Activated CD8-positive, alpha-beta memory T cell treated with anti-CD3 and anti-CD28 coated beads, Interleukin-2, amount 50 U/mL, for 24 hours (primary cell): ENCODE data around the gene OR52I2.

Experiments
- DNase-seq: peaks from one replicate; pipeline ENCODE4 v3.0.0-alpha.2; 2020; ENCODE audit errors: extremely low read depth

Gene OR52I2

DNA sequence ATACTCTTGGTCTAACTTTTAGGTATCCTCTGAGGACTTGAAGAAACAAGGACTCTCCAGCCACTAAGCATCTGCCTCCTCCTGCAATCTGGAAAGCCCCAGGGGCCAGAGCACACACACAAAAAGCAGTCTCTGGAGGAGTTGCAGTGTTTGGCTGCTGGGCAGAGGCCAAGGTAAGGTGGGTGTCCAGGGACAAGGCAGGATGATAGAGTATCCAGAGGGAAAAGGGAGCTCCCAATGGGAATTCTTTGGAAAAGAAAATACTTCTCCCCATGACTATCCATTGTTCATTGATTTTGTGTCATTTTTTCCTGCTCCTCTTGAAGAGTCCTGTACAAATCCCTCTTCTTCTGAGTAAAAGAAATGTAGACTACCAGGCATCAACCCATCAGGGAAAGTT, at the start of gene OR52I2:
Gene OR52I2, plus strand, starts transcription at position 301 of the 400 bp plus-strand sequence.
- no peak for DNase-seq

DNA sequence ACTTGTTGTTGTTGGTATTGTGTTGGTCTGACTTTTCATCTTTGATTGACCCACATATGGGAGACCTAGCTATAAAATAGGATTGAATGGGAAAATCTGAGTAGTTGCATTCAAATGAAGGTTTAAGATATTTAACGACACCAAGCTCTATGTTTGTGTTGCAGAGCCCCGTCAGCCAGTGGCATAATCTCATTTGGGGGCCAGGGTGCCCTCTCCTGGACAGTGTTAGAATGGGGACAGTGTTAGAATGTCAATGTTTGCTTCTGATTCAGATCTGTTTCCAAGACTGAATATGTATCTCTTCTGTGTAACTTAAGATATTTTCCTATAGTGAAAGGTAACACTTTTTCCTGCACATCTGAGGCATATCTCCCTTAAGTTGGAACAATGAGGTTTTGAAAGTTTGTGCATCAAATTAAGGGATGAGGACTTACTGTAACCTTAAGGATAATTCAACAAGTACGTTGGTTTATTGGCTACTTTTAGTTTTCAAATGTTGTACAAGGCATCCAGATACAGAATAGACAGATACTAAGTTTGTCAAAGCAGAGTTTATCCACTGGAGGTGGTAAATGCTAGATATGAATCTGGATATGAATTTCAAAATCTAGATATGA, 41.8 kb upstream of the OR52I2 start:
- DNase-seq = no peak

DNA sequence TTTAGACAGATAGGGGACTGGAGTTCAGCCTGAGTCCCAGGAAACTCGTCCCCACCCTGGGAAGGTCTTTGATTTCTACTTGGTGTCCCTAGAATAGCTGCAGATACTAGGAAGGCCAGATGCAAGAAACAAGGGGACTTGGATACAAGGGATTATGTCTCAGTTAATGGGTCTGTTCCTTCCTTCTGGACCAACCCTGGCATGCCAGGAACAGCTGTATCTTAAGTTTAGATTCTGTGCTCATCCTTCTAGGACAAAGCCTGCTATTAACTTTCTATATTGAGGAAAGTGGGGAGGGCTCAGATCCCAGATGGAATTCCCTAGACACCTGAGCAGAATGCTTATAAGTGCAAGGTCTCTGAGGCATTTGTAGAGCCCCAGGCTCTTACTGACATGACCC, 40.5 kb upstream of the OR52I2 start:
- no peak for DNase-seq

DNA sequence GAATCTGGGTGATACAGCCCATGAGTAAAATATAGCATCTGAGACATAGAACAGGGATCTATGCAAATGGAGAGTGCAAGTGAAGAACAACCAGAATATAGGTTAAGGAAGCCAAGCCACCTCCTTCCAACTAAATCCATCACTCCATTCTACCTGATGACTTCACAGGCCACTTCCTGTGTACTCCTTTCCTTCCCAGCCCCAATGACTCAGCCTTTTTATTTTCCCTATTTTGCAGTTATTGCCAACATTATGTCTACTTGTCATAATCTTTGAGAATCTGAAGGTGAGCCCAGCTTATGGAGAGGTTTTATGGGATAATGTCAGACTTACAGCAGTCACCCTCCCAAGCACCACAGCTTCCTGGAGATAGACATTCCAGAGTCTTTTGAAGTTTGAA, 38.0 kb upstream of the OR52I2 start:
- DNase-seq = no peak

DNA sequence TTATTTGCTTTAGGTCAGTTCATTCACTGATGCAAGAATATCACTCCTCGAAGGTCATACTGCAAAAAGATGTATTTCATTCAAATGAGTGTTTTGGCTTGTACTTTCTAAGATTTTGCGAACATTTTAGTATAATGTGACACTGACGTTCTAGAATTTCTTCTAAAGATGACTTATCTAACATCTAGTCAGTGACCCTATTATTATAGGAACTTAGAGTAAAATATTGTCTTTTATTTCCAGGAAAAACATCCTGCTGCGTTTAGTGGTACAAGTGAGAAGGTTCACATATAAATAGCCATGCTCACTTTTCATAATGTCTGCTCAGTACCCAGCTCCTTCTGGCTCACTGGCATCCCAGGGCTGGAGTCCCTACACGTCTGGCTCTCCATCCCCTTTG, 36.7 kb upstream of the OR52I2 start, which contains the start of gene OR52M1:
Gene OR52M1, plus strand, starts transcription at position 301 of the 400 bp plus-strand sequence. Its CDS starts 0 bp downstream, at position 301.
- no peak for DNase-seq

DNA sequence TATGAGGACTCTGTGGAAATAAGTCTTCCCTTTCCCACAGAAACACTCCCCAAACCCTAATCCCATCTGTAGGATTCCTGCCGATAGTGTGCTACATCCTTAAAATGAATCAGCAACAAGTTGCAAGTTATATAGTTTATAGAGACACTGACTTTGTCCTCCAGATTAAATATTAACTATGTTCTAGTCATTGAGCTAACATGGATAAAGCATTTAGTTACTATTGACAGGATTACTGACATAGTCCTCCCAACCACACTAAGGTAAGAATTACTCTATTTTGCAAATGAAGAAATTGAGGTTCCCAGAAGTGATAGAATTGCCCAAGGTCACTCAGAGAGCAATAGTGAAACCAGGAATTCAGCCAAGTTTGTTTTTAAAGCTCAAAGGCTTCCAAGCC, 34.7 kb upstream of the OR52I2 start:
- no peak for DNase-seq

DNA sequence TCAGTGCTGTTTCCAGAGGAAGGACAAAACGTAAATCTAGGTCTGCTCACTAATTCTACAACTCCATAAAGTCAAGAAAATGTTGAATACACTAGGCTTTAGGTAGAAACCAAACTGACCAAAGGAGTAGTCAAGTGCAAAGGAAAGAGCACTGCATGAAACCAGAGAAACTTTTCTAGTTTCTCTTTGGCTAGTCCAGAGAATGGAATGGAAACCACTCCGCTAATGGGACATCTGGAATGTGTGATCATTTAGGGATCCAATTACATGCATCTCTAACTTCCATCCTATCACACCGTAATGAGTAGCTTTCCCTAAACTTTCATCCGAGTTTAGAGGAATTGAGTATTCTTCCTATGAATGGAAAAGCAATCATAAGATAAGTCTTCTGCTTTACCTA, 34.1 kb upstream of the OR52I2 start:
- no peak for DNase-seq

DNA sequence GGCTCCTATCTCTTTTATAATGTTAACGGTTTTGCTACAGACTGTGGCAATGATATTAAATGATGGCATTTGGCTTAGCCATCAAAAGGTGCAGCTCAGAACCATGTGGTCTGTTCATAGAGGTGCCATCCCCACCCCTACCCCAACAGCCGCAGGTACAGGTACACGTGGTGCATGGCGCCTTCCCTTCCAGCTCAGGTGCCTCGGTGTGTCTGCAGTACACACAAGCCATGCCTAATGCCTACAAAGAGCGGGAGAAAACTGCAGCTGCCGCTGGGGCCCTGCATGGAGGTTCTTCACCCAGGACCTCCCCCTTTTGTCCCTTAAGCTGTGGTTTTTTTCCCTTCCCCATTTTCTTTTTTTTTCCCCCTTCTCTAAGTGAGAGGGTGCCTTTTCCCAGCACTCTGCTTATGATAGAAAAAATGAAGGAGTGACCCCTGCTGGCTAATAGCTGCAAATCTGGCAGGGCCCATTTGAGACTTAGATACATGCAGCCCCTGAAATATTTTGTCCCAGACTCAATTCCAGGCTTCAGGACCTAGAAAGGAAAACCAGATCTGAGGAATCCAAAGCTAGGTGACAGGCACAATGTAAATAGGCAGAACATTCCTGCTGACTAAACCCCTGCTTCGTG, 30.1 kb upstream of the OR52I2 start:
- no peak for DNase-seq

DNA sequence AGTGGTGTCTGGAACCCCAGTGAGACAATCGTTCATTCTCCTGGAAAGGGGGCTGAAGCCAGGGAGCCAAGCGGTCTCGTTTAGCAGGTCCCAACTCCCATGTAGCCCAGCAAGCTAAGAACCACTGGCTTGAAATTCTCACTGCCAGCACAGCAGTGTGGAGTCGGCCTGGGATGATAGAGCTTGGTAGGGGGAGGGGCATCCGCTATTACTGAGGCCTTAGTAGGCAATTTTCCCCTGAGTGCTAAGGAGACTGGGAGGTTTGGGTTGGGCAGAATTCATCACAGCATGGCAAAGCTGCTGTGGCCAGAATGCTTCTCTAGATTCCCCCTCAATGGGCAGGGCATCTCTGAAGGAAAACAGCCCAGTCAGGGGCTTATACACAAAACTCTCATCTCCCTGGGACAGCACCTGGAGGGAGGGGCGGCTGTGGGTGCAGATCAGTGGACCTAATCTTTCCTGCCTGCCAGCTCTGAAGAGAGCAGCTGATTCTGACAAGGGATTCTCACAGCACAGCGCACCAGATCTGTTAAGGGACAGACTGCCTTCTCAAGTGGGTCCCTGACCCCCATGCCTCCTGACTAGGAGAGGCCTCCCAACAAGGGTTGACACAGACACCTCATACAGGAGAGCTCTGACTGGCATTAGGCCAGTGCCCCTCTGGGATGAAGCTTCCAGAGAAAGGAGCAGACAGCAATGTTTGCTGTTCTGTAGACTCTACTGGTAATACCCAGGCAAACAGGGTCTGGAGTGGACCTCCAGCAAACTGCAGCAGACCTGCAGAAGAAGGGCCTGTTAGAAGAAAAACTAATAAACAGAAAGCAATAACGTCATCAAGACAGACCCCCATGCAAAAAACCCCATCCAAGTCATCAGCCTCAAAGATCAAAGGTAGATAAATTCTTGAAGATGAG, 21.8 kb upstream of the OR52I2 start:
- DNase-seq = no peak

DNA sequence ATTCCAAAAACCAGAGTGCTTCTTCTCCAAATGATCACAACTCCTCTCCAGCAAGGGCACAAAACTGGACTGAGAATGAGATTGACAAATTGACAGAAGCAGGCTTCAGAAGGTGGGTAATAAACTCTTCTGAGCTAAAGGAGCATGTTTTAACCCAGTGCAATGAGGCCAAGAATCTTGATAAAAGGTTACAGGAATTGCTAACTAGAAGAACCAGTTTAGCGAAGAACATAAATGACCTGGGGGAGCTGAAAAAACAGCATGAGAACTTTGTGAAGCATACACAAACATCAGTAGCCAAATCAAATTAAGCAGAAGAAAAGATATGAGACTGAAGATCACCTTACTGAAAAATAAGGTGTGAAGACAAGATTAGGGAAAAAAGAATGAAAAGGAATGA, 21.1 kb upstream of the OR52I2 start:
- no peak for DNase-seq

DNA sequence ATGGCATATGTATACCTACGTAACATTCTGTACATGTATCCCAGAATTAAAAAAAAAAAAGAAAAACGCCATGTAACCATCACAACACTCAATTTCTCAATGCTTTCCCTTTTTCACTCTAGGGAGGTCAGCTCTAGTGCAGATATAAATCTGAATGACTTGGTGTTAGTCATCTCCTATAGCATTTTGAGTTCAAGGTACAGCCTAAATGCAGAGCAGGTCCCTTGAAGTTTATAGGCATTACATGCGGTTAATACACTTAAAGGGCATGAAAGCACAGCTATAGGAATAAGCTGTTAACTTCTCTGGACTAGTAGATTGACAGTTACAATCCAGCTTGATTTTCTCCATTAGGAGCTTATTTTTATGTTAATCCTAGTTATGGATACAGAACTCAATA, 16.2 kb upstream of the OR52I2 start:
- DNase-seq = no peak

DNA sequence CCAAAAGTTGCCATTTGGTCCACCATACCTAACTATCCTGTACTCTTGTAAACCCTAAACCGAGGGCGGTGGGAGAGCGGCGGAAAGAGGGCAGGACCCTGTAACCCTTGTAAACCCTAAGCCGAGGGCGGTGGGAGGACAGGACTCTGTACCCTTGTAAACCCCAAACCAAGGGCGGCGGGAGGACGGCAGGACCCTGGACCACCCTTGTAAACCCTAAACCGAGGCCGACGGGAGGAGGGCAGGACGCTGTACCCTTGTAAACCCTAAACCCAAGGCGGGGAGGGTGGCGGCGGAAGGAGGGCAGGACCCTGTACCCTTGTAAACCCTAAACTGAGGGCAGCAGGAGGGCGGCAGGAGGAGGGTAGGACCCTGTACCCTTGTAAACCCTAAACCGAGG, 12.5 kb upstream of the OR52I2 start:
- no peak for DNase-seq

DNA sequence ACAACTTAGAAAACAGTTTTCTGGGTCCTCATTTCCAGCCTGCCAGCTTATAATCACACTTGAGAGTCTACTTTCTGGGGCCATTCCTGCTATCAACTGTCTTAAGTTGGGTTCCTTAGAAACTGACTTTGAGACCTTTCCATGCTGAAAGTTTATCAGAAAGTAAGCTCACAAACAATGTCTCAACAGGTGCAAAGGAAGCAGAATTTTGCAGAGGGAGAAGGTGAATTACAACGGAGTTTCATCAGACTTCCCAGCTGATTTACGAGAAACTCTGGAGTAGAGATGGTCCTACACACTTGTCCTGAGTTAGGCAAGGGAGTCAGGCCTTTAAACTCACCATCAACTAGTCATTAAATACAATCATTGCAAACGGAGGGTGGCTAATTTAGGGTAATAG, 4.7 kb upstream of the OR52I2 start:
- DNase-seq = no peak

DNA sequence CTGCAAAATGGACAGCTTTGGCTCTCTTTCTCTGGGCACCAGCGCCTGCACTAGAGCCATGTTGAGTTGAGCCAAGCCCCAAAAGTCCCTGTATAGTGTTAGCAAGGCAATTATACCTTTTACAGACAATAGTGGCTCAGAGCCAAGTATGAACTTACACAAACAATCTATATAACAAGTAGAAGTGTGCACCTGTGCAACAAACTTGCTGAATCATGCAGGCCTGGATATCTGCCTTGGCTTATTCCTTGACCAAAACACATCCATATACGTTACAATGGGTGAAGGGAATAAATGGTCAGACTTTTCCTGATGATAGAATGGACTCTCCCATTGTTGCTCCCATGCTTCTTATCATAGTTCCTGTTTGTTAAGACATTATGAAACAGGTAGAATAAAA, 3.8 kb upstream of the OR52I2 start:
- no peak for DNase-seq

DNA sequence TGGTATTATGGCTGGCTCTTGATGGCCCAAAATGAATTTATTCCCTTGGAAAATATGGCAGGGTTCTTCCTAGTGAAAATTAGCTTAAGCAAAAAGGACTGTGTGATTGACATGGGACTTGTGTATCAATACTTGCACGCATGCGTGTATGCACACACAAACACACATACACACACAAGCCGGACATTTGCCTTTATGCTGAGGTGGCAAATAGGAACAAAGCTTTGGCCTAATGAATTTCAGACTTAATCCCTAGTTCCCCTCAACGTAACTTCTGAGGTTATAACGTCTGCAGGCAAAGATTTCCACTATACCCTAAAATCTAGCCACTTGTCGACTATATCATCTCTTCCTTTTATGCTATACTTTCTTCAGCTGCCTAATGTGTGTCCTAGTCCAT, 2.9 kb upstream of the OR52I2 start:
- DNase-seq = no peak

DNA sequence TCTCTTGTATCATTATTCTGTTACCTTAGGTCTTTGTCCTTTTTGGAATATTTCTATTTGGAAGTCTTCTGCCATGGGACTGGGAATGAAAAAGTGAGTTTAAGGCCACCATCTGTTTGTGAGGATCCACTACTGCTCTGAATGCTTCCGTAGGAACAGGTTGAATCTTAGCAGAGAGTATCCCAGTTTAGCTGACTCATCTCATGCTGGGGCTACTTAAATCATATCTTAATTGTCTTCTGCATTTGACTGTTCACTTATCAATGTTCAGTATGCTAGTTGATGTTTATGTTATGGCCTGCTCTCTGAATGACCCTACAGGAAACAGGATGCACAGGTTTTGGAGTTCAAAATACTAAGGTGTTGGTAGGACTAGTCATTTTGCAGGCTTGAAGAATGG, 1.4 kb upstream of the OR52I2 start:
- no peak for DNase-seq

DNA sequence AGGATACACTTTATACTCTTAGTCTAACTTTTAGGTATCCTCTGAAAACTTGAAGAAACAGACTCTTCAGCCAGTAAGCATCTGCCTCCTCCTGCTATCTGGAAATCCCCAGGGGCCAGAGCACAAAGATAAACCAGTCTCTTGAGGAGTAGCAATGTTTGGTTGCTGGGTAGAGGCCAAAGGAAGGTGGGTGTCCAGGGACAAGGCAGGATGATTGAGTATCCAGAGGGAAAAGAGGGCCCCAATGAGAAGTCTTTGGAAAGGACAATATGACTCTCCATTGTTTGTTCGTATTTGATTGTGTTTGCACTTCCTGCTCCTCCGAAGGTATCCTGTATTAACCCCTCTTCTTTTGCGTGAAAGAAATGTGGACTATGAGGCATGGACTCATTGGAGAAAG, 7.5 kb downstream of the OR52I2 start:
- no peak for DNase-seq

DNA sequence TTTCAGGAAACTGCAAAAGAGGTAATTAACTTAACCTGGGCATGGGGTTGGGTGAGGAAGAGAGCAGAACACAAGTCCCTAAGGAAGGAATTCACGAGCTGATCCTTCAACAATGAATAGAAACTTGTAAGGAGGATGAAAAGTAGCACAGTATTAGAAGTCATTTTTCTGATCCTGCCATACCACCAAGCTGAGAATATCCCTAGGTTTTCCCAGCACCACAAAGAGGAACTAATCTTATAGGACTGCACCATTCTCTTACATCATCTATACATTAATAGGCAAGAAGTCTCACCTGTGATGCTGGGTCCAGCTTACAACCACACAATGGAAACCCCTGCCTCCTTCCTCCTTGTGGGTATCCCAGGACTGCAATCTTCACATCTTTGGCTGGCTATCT, 12.2 kb downstream of the OR52I2 start, which contains the start of gene OR52I1:
Gene OR52I1, plus strand, starts transcription at position 301 of the 400 bp plus-strand sequence. Its CDS starts 0 bp downstream, at position 301.
- DNase-seq = no peak

DNA sequence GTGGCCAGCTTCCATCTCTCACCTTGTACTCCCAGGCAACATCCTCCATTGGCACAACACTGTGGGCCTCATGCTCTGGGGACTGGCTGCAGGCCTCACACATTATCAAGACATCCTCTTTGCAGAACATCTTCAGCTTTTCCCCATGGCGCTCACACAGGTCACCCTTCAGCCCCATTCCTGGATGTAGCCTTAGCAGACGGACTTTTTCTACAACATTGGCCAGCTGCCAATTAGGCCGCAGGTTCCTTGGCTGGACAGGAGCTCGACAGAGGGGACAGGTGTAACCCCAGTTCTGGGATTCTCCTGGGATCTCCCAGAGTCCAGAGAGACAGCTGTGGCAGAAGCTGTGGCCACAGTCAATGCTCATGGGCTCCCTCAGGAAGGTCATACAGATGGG, 23.5 kb downstream of the OR52I2 start:
- no peak for DNase-seq

DNA sequence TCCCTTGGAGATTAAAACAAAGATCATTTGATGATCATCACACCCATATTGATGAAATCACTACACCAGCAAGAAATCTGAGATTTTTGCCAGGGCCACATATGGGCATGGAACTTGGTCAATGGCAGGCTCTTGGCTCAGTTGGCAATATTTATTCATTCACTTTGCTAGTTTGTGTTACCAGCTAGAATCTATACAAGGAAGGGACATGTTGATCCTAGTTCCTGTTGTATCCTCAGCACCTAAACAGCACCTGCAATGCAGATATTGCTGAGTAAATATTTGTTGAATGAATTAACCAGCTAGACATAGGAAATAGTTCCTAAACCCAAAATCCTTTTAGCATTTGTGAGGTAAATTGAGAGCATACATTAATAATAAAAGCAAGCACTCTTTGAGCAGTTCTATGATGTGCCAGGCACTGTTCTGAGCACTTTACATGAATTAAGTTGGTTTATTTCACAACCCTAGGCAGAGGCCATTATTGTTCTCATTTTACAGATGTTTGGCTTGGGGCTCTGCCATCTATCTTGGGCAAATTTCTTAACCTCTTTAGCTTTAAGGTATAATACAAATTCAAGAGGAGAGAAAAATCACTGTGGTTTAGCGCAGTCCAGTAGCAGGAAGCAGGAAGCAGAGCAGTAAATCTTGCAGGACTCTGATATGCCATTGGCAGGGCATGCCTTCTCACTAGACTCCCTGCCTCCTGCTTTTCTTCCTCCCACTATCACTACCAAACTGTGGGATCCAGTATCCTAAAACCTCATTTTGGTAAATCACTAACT, 24.9 kb downstream of the OR52I2 start:
- DNase-seq = no peak

DNA sequence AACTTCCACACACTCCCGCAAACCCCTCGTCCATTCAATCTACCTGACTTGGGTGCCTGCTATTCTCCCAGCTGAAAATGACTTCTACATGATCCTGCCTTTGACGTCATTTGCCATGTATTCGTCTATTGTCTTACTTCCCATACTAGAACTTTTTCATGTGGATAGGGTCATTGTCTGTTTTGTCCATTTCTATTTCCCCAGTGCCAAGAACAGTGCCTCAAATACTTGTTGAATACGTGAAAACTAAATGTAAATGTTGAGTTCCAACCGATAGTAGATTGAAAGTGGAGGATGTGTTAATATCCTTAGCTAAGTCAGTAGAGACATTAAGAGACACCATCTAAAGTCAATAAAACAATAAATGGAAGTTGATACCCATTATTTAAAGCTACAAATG, 25.6 kb downstream of the OR52I2 start:
- DNase-seq = no peak
